Hepatocyte (in vitro differentiated cells): ENCODE data around the gene USP10. TPM values are rescaled to one million over a fixed set of nuclear protein-coding genes. Genes with fewer than 3 reads are reported as not detected.

ENCODE experiments used
- DNase-seq: peaks from one replicate; pipeline ENCODE4 v3.0.0-alpha.2; 2016; ENCODE audit warnings: low spot score
- H2AFZ ChIP-seq: fragments of 200-600 bp; sonication (generic); 2 replicates; pipeline ENCODE4 v1.6.0; 2016; ENCODE audit warnings: antibody characterized with exemption, mild to moderate bottlenecking
- H3K27ac ChIP-seq: fragments of 200-600 bp; sonication (generic); 2 replicates; pipeline ENCODE4 v1.5.1; 2016; ENCODE audit warnings: mild to moderate bottlenecking
- H3K27me3 ChIP-seq: fragments of 200-600 bp; sonication (generic); 2 replicates; pipeline ENCODE4 v1.6.1; 2016
- H3K36me3 ChIP-seq: fragments of 200-600 bp; sonication (generic); replicated peaks from 2 replicates; pipeline ENCODE4 v1.5.1; 2016; ENCODE audit warnings: low read depth; ENCODE audit not compliant: insufficient read depth
- H3K4me1 ChIP-seq: fragments of 200-600 bp; sonication (generic); 2 replicates; pipeline ENCODE4 v1.5.1; 2016; ENCODE audit warnings: mild to moderate bottlenecking, moderate library complexity; ENCODE audit not compliant: insufficient read depth
- H3K4me2 ChIP-seq: fragments of 200-600 bp; sonication (generic); 2 replicates; pipeline ENCODE4 v1.6.0; 2016
- H3K4me3 ChIP-seq: fragments of 200-600 bp; sonication (generic); 2 replicates; pipeline ENCODE4 v1.5.1; 2016; ENCODE audit warnings: mild to moderate bottlenecking
- H3K79me2 ChIP-seq: fragments of 200-600 bp; sonication (generic); 2 replicates; pipeline ENCODE4 v1.6.0; 2017; ENCODE audit warnings: mild to moderate bottlenecking
- H3K9me2 ChIP-seq: fragments of 200-600 bp; sonication (generic); replicated peaks from 2 replicates; pipeline ENCODE4 v1.6.0; 2017; ENCODE audit warnings: mild to moderate bottlenecking; ENCODE audit not compliant: insufficient read depth
- H3K9me3 ChIP-seq: fragments of 200-600 bp; sonication (generic); 2 replicates; pipeline ENCODE4 v1.5.1; 2016; ENCODE audit warnings: low read depth, mild to moderate bottlenecking
- H4K20me1 ChIP-seq: fragments of 200-600 bp; sonication (generic); 2 replicates; pipeline ENCODE4 v1.6.0; 2016; ENCODE audit warnings: mild to moderate bottlenecking; ENCODE audit not compliant: insufficient read depth, poor library complexity, severe bottlenecking
- CTCF ChIP-seq: fragments of 200-600 bp; sonication (generic); IDR thresholded peaks from 2 replicates; pipeline ENCODE4 v1.5.1; 2016; ENCODE audit warnings: antibody characterized with exemption, mild to moderate bottlenecking; ENCODE audit not compliant: poor library complexity
- EZH2 ChIP-seq: fragments of 200-600 bp; sonication (generic); IDR thresholded peaks from 2 replicates; pipeline ENCODE4 v1.6.1; 2016; ENCODE audit warnings: antibody characterized with exemption, mild to moderate bottlenecking, borderline replicate concordance
- EZH2phosphoT487 ChIP-seq: fragments of 200-600 bp; sonication (generic); IDR thresholded peaks from one replicate; pipeline ENCODE4 v1.6.1; 2018; ENCODE audit warnings: antibody characterized with exemption, mild to moderate bottlenecking, low read depth, moderate library complexity; ENCODE audit not compliant: unreplicated experiment, severe bottlenecking
- WGBS: methylation state at CpG from one replicate; pipeline ENCODE4 v1.1.6; 2016; ENCODE audit warnings: low lambda C conversion rate; ENCODE audit errors: missing lambda C conversion rate; 5-methylcytosine and 5-hydroxymethylcytosine counted together
- polyA plus RNA-seq: library from polyadenylated mRNA; unstranded; fragments of >200 nt; fragmentation: Nextera tagmentation; extraction: Ambion mirVana; gene quantifications from 2 replicates; pipeline ENCODE4 v1.2.1, GENCODE V29; 2016
- total RNA-seq: library from RNA; depleted of rRNA; stranded (reverse); fragments of >200 nt; gene quantifications from 2 replicates; pipeline ENCODE4 v1.2.3, GENCODE V29; 2014

Gene USP10
- total and polyA plus RNA-seq, 2 experiments from 2014 or later = 53.1 to 62.4 TPM

DNA sequence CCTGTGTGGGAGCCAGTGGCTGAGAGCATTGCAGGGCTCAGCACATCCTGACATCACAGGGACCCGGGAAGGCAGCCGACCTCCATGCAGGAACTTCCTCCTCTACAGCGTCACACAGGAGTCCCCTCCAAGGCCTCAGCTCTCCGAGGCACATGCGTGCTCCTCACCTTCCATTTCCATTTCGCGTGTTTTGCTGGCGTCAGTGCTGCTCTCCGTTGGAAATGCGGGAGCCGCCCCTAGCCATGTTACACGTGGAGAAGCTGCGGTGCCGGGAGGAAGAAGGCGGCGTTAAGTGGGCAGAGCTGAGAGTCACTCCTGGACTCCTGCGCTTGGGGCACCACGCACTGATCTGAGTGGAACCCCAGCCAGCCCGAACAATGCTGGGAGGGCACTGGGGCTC lies 94.8 kb downstream of the USP10 start:
- H3K4me3 ChIP-seq = no peak overlapping the region
- H3K4me1 ChIP-seq = peaks cover 6% of the 10 kb centered on the region
- no peak for DNase-seq
- TF ChIP-seq EZH2 (no peak), CTCF (no peak), EZH2phosphoT487 (no peak)
- no peaks in the 10 kb centered on the region for H3K9me3 ChIP-seq
- no peaks in the 10 kb centered on the region for H3K36me3 ChIP-seq
- H4K20me1 ChIP-seq = no peaks in the 10 kb centered on the region
- H3K79me2 ChIP-seq = no peaks in the 10 kb centered on the region
- WGBS = 97% methylated on average over 19 of the region's 19 CpGs
- H3K27ac ChIP-seq = peak overlapping the region; percentile 78
- no peak overlapping the region for H2AFZ ChIP-seq
- H3K27me3 ChIP-seq = no peaks in the 10 kb centered on the region
- H3K9me2 ChIP-seq = no peaks in the 10 kb centered on the region
- no peak overlapping the region for H3K4me2 ChIP-seq

DNA sequence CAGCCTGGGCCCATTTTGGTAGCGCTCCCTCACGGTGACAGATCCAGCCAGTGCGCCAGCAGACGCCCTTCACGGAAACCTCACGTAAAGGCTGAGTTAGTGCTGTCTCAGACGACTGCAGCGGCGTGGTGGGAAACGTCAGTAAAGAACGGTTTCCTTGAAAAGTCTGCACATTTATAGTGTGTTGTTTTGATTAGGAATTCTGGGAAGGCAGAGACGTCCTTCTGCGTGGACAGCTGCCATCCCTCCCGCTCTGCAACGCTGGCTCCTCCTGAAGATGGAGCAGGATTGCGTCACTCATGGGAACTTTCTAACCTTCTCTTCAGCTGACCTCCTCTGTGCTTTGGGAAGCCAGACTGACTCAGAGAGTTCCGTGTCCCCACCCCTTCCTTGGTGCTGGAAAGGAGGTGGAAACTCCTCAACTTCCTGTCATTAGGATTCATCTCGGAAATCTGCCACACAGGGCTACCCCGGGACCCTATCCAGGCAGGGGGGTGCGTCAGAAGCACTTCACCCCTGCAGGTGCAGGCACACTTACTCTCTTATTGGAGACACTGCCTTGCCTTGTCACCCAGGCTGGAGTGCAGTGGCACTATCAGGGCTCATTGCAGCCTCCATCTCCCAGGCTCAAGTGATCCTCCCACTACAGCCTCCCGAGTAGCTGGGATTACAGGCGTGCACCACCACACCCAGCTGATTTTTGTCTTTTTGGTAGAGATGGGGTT lies 95.7 kb downstream of the USP10 start:
- no peaks in the 10 kb centered on the region for H3K9me2 ChIP-seq

DNA sequence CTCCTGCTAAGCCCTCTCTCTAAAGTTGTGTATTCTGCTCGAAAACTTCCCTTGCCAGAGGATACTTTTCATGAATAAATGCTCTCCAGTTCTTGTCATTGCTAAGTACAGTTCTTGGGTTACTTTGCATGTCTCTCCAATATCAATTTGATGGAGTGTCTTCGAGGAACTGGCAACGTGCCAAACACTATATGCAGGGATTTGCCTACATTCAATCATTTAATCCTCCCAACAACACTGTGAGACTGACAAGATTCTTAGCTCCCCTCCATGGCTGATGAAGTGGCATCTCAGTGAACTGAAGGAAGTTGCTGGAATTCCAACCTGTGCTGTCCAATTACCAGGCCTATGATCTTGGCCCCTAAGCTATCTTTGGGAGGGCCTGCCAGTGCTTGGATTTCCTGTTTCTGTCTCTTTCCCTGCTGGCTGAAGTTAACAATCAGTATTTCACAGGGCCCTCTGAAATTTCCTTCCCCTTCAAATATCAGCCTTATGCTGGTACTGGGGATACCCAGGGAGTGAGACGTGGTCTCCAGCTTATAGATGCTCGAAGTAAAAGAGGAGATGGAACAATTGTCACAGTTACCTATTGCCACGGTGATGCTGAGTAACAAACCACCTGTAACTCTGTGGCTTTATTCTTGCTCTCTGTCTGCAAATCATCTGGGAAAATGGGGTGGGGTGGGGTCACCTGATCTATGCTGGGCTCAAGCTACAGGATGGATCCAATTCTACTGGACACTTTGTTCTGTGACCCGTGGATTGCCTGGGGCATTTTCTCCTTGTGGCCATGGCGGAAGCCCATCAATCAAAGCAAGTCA lies 100.6 kb downstream of the USP10 start:
- Histone ChIP-seq H3K4me2 (no peak overlapping the region), H3K27me3 (no peaks in the 10 kb centered on the region), H3K9me2 (no peaks in the 10 kb centered on the region), H3K79me2 (no peaks in the 10 kb centered on the region), H3K36me3 (no peaks in the 10 kb centered on the region), H3K9me3 (no peaks in the 10 kb centered on the region), H2AFZ (no peak overlapping the region), H3K4me1 (no peaks in the 10 kb centered on the region), H3K4me3 (no peak overlapping the region), H4K20me1 (no peaks in the 10 kb centered on the region), H3K27ac (no peak overlapping the region)
- WGBS = 75% methylated on average over 8 of the region's 8 CpGs
- TF ChIP-seq EZH2 (no peak), CTCF (no peak), EZH2phosphoT487 (no peak)
- DNase-seq = no peak

More for the DNA sequence above, 95.7 kb downstream of the USP10 start:
- WGBS = 71% methylated on average over 22 of the region's 22 CpGs
- H3K27me3 ChIP-seq = no peaks in the 10 kb centered on the region
- peak; percentile 72 for DNase-seq
- H3K4me1 ChIP-seq = peaks cover 6% of the 10 kb centered on the region
- H3K27ac ChIP-seq = peak overlapping the region; percentile 78
- H2AFZ ChIP-seq = no peak overlapping the region
- no peak for TF ChIP-seq EZH2phosphoT487
- no peak for TF ChIP-seq CTCF
- no peak for TF ChIP-seq EZH2
- no peaks in the 10 kb centered on the region for H3K79me2 ChIP-seq
- H3K36me3 ChIP-seq = no peaks in the 10 kb centered on the region
- H3K4me2 ChIP-seq = no peak overlapping the region
- H3K9me3 ChIP-seq = no peaks in the 10 kb centered on the region
- H3K4me3 ChIP-seq = no peak overlapping the region
- no peaks in the 10 kb centered on the region for H4K20me1 ChIP-seq
